GM23338 (cell line): ENCODE measurements around the gene MYOD1. TPM values are rescaled to one million over a fixed set of nuclear protein-coding genes. Genes with fewer than 3 reads are reported as not detected.

Experiments used
- ATAC-seq: fragments of 200-7000 bp; cut with Tn5 transposase; 3 replicates; pipeline ENCODE4 v1.9.1; 2020
- DNase-seq: peaks from one replicate; pipeline ENCODE4 v3.0.0-alpha.2; 2015; ENCODE audit warnings: low spot score
- H2AFZ ChIP-seq: fragments of 200-600 bp; sonication (generic); 2 replicates; pipeline ENCODE4 v1.8.0; 2016; ENCODE audit warnings: antibody characterized with exemption, mild to moderate bottlenecking, moderate library complexity
- H3F3A ChIP-seq: fragments of 200-600 bp; sonication (generic); replicated peaks from 2 replicates; pipeline ENCODE4 v1.8.0; 2017; ENCODE audit warnings: antibody characterized with exemption, mixed run types, low read depth
- H3K27ac ChIP-seq: fragments of 200-600 bp; sonication (generic); 2 replicates; pipeline ENCODE4 v1.6.1; 2016; ENCODE audit warnings: low read depth
- H3K27me3 ChIP-seq: fragments of 200-600 bp; sonication (generic); 2 replicates; pipeline ENCODE4 v1.8.0; 2016; ENCODE audit warnings: mild to moderate bottlenecking, mixed run types, moderate library complexity; ENCODE audit not compliant: insufficient read depth
- H3K36me3 ChIP-seq: fragments of 200-600 bp; sonication (generic); 2 replicates; pipeline ENCODE4 v1.8.0; 2016; ENCODE audit warnings: mild to moderate bottlenecking; ENCODE audit not compliant: insufficient read depth
- H3K4me1 ChIP-seq: fragments of 200-600 bp; sonication (generic); 2 replicates; pipeline ENCODE4 v1.8.0; 2016; ENCODE audit warnings: mild to moderate bottlenecking, moderate library complexity; ENCODE audit not compliant: insufficient read depth
- H3K4me2 ChIP-seq: fragments of 200-600 bp; sonication (generic); 2 replicates; pipeline ENCODE4 v1.7.1; 2017; ENCODE audit warnings: mixed run types
- H3K4me3 ChIP-seq: fragments of 200-600 bp; sonication (generic); 2 replicates; pipeline ENCODE4 v1.6.1; 2016; ENCODE audit warnings: mixed run types
- H3K79me2 ChIP-seq: fragments of 200-600 bp; sonication (generic); replicated peaks from 2 replicates; pipeline ENCODE4 v1.8.0; 2017; ENCODE audit warnings: mild to moderate bottlenecking; ENCODE audit not compliant: insufficient read depth
- H3K9me2 ChIP-seq: fragments of 200-600 bp; sonication (generic); 2 replicates; pipeline ENCODE4 v1.8.0; 2017; ENCODE audit not compliant: insufficient read depth
- H4K20me1 ChIP-seq: fragments of 200-600 bp; sonication (generic); replicated peaks from 2 replicates; pipeline ENCODE4 v1.8.0; 2017; ENCODE audit warnings: mild to moderate bottlenecking; ENCODE audit not compliant: insufficient read depth
- H3K27ac Mint-ChIP-seq: 2 replicates; pipeline ENCODE4 v1.8.0; 2020; ENCODE audit warnings: inconsistent platforms, mild to moderate bottlenecking, moderate library complexity, mixed read lengths
- H3K27me3 Mint-ChIP-seq: 3 replicates; pipeline ENCODE4 v1.8.0; 2022; ENCODE audit warnings: low read depth, mild to moderate bottlenecking, moderate library complexity, mixed read lengths, inconsistent platforms; ENCODE audit not compliant: insufficient read depth, poor library complexity
- H3K36me3 Mint-ChIP-seq: 3 replicates; pipeline ENCODE4 v1.8.0; 2021; ENCODE audit warnings: low read depth, mild to moderate bottlenecking, inconsistent platforms, moderate library complexity, mixed read lengths
- H3K4me1 Mint-ChIP-seq: 3 replicates; pipeline ENCODE4 v1.8.0; 2020; ENCODE audit warnings: mild to moderate bottlenecking, inconsistent platforms, mixed read lengths
- H3K4me3 Mint-ChIP-seq: 3 replicates; pipeline ENCODE4 v1.8.0; 2021; ENCODE audit warnings: moderate library complexity, mild to moderate bottlenecking, inconsistent platforms, mixed read lengths
- H3K9me3 Mint-ChIP-seq: 3 replicates; pipeline ENCODE4 v1.8.0; 2020; ENCODE audit warnings: moderate library complexity, mild to moderate bottlenecking, inconsistent platforms, mixed read lengths
- CREB1 ChIP-seq: fragments of 250-450 bp; sonication (Bioruptor Pico); IDR thresholded peaks from 2 replicates; pipeline ENCODE4 v1.5.0; 2020; ENCODE audit warnings: low read depth, mild to moderate bottlenecking, moderate library complexity
- CTCF ChIP-seq, 2 experiments: fragments of 200-600 bp in 1 of 2; sonication (generic) in 1 of 2; conservative IDR thresholded peaks; 2 replicates each; pipeline versions ENCODE4 v1.5.1 to v1.6.1; 2016 to 2017; ENCODE audit warnings: antibody characterized with exemption in 2 of 2, low read depth in 2 of 2, mild to moderate bottlenecking in 2 of 2, moderate library complexity in 1 of 2
- ETS1 ChIP-seq: IDR thresholded peaks from 2 replicates; pipeline ENCODE4 v1.6.1; 2016; ENCODE audit warnings: antibody characterized with exemption
- EZH2 ChIP-seq: fragments of 200-600 bp; sonication (generic); IDR thresholded peaks from one replicate; pipeline ENCODE4 v1.8.0; 2017; ENCODE audit warnings: antibody characterized with exemption, mild to moderate bottlenecking, low read depth; ENCODE audit not compliant: unreplicated experiment
- NANOG ChIP-seq: IDR thresholded peaks from 2 replicates; pipeline ENCODE4 v1.6.1; 2016; ENCODE audit warnings: antibody characterized with exemption, borderline replicate concordance
- POLR2AphosphoS5 ChIP-seq: IDR thresholded peaks from 2 replicates; pipeline ENCODE4 v1.6.1; 2016; ENCODE audit warnings: antibody characterized with exemption, low read depth
- REST ChIP-seq: IDR thresholded peaks from one replicate; pipeline ENCODE4 v1.6.1; 2018; ENCODE audit warnings: antibody characterized with exemption; ENCODE audit not compliant: unreplicated experiment
- STAT1 ChIP-seq: IDR thresholded peaks from one replicate; pipeline ENCODE4 v1.6.1; 2016; ENCODE audit warnings: antibody characterized with exemption; ENCODE audit not compliant: unreplicated experiment
- ZNF114 ChIP-seq: fragments of 250-450 bp; sonication (Bioruptor Pico); IDR thresholded peaks from 2 replicates; pipeline ENCODE4 v1.5.0; 2020; ENCODE audit warnings: mild to moderate bottlenecking, moderate library complexity
- polyA plus RNA-seq: library from polyadenylated mRNA; unstranded; fragments of >200 nt; fragmentation: Nextera tagmentation; extraction: Ambion mirVana; gene quantifications from 2 replicates; pipeline ENCODE4 v1.2.1, GENCODE V29; 2016
- total RNA-seq: library from RNA; depleted of rRNA; stranded (reverse); fragments of >200 nt; shearing (Covaris generic); gene quantifications from 2 replicates; pipeline ENCODE4 v1.2.3, GENCODE V29; 2014

The MYOD1 gene
- total and polyA plus RNA-seq, 2 experiments from 2014 or later = not detected

DNA sequence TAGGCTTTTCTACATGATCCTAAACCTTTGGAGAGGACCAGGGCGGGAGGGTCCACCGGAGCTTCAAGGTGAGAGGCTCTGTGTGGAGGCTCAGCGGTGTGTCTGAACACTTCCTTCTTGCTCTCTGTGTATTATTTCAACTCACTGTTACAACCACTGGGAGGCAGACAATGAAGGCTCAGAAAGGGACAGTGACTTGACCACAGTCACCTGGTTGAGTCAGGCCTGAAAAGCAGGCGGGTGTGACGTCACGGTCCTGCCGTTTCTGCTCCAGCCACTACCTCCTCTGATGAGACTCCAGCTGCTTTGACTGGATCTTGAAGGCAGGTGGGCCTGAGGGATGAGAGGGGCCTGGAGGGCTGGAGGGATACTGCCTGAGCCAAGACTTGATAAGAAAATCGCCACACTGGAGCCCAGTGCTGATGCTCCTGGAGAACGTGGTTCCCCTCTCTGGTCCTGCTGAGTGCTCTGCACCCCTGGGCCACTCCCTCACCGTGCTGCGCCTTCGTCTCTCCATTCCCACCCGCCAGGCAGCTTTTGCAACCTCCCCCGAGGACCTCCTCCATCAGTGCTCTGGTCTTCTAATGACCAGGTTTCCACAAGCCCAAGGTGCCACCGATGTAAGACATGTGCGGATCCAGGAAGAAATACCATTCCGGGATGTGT lies 43.1 kb downstream of the MYOD1 start:
- peaks cover 2% of the 10 kb centered on the region; the same call in 2 of the 3 replicates for H3K4me1 Mint-ChIP-seq
- Histone ChIP-seq H4K20me1 (no peaks in the 10 kb centered on the region), H3K27me3 (no peaks in the 10 kb centered on the region), H3K4me3 (no peak overlapping the region), H3K4me2 (no peak overlapping the region), H3K27ac (no peak overlapping the region), H3F3A (no peaks in the 10 kb centered on the region), H3K36me3 (no peaks in the 10 kb centered on the region), H3K4me1 (no peaks in the 10 kb centered on the region), H3K9me2 (no peaks in the 10 kb centered on the region), H2AFZ (no peak overlapping the region), H3K79me2 (no peaks in the 10 kb centered on the region)
- no peak overlapping the region for H3K4me3 Mint-ChIP-seq
- H3K36me3 Mint-ChIP-seq = no peaks in the 10 kb centered on the region
- DNase-seq (no peak), ATAC-seq (no peak)
- no peak overlapping the region for H3K27ac Mint-ChIP-seq
- no peaks in the 10 kb centered on the region for H3K9me3 Mint-ChIP-seq
- peaks cover 2% of the 10 kb centered on the region for H3K27me3 Mint-ChIP-seq
- TF ChIP-seq CTCF (conservative IDR thresholded peaks at IDR 0.05; ENCODE audit: low read depth in 2 of 2) (peak in 1 of 2 experiments; percentile 22; a peak in 1 of 4 replicates), REST (no peak)

DNA sequence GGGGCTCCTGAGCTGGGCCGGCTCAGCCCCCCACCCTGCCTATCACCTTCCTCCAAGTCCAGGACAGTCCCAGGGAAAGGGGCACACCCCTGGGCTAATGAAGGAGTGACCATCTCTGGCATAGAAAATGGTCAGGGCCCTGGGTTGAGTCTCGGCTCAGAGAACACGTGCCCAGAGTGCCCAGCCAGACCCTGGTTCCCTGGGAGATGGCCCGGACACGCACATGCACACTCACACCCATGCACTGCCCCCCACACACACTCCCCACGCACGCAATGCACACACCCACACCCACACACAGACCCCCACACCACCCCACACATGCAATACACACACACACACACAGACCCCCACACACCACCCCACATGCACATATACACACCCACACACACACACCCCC lies 43.9 kb downstream of the MYOD1 start:
- Histone ChIP-seq H3K4me3 (no peak overlapping the region), H2AFZ (no peak overlapping the region), H3K9me2 (no peaks in the 10 kb centered on the region), H3F3A (no peaks in the 10 kb centered on the region), H3K27me3 (no peaks in the 10 kb centered on the region), H3K4me2 (no peak overlapping the region), H3K79me2 (no peaks in the 10 kb centered on the region), H3K4me1 (no peaks in the 10 kb centered on the region), H3K36me3 (no peaks in the 10 kb centered on the region), H3K27ac (no peak overlapping the region), H4K20me1 (no peaks in the 10 kb centered on the region)
- Mint-ChIP-seq H3K9me3 (no peaks in the 10 kb centered on the region), H3K4me3 (no peak overlapping the region), H3K27me3 (peaks cover 2% of the 10 kb centered on the region), H3K36me3 (no peaks in the 10 kb centered on the region), H3K4me1 (peaks cover 2% of the 10 kb centered on the region; the same call in 2 of the 3 replicates), H3K27ac (no peak overlapping the region)
- TF ChIP-seq POLR2AphosphoS5 = no peak
- DNase-seq = no peak
- no peak for ATAC-seq

- no peak overlapping the region for H3K27ac ChIP-seq
- H3K36me3 Mint-ChIP-seq = no peaks in the 10 kb centered on the region
- H3K27ac Mint-ChIP-seq = no peak overlapping the region
- TF ChIP-seq REST (no peak), CREB1 (no peak), NANOG (no peak), EZH2 (no peak), ETS1 (no peak), POLR2AphosphoS5 (no peak), ZNF114 (CRISPR knock-in tag) (no peak), STAT1 (no peak)
These were observed 44.3 kb downstream of the MYOD1 start for GRCh38 chr11:17763703-17764102.

More at GRCh38 chr11:17763703-17764102, 44.3 kb downstream of the MYOD1 start:
- Mint-ChIP-seq H3K27me3 (peaks cover 2% of the 10 kb centered on the region), H3K9me3 (no peaks in the 10 kb centered on the region), H3K4me1 (peaks cover 2% of the 10 kb centered on the region; the same call in 2 of the 3 replicates), H3K4me3 (no peak overlapping the region)
- no peak for DNase-seq
- H3K4me3 ChIP-seq = no peak overlapping the region
- no peaks in the 10 kb centered on the region for H3K4me1 ChIP-seq
- H3K9me2 ChIP-seq = no peaks in the 10 kb centered on the region
- H3K4me2 ChIP-seq = no peak overlapping the region
- no peak overlapping the region for H2AFZ ChIP-seq
- H3F3A ChIP-seq = no peaks in the 10 kb centered on the region
- H3K79me2 ChIP-seq = no peaks in the 10 kb centered on the region
- no peaks in the 10 kb centered on the region for H3K36me3 ChIP-seq
- H3K27me3 ChIP-seq = no peaks in the 10 kb centered on the region
- no peaks in the 10 kb centered on the region for H4K20me1 ChIP-seq
- ATAC-seq = no peak
